Measurements from ENCODE around the gene HPGD.

The HPGD gene

DNA sequence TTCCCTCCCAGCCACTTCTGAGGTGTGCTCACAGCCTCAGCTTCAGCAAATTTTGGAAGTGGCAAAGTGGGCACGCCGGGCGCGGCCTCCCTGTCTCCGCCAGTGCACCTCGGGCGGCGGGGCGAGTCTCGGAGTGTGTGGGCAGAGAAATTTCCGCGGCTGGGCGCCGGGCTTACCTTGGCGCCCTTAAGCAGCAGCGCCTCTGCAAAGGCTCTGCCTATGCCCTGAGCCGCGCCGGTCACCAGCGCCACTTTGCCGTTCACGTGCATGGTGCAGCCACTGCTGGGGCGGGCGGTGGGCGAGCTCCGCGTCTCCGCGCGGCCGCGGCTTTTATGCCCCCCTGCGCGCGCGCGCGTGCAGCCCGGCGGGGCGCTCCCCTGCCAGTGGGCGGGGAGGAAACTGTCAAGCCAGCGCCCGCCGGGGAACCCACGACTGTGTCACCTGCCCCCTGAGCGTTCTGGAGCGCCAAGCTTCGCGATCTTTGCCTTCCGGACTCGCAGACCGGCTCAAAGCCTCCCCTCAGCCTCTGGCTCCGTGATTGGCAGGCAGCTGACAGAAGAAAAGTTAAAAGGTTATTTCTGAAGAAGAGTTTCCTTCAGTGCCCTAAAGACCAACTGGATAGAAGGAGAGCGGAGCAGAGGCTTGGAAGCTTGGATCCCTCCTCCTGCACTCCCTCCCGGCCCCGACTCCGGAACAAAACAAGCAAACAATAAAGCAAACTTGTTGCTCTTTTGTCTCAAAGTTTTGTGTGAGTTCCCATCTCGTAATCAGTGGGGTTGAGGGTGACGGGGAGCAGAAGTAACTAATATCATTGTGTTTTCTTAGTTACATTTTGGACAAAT lies at the start of gene HPGD:
HPGD (minus strand) TSS at position 306 of the 842 bp plus-strand sequence; CDS start at position 269, 37 bp downstream.
- no peak for FAIRE-seq

DNA sequence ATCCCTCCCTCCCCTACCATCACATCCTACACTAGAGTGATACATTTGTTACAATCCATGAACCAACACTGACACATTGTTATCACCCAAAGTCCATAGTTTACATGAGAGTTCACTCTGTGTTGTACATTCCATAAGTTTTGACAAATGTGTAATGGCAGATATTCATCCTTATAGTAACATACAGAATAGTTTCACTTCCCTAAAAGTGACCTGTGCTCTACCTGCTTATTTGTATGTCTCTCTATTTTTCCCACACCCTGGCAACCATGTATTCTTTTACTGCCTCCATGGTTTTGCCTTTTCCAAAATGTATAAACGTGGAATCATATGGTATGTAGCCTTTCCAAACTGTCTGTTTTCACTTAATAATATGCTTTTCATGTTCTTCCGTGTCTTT lies 42.2 kb upstream of the HPGD start:
- FAIRE-seq, result no peak

DNA sequence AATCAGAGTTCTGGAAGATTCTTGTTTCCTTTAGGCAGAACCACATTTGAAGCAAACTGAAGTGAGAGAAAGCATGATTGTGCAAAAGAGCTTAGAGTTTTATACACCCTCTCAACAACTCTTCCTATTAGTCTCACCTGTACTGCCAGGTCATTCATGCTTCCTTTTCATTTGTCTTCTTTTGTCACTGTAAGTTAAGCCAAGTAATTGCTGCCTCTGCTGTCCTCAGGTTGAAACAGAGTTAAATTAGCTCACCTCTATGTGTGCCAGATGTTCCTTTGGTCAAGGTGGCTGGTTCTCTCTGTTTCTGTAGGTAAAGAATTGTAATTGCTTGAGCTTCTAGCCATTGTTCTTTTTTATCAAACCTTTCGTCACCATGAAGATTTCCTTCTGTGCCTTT lies 41.1 kb upstream of the HPGD start:
- FAIRE-seq, result no peak

GRCh38 chr4:174561560-174561959 lies 39.3 kb upstream of the HPGD start:
- no peak for FAIRE-seq

DNA sequence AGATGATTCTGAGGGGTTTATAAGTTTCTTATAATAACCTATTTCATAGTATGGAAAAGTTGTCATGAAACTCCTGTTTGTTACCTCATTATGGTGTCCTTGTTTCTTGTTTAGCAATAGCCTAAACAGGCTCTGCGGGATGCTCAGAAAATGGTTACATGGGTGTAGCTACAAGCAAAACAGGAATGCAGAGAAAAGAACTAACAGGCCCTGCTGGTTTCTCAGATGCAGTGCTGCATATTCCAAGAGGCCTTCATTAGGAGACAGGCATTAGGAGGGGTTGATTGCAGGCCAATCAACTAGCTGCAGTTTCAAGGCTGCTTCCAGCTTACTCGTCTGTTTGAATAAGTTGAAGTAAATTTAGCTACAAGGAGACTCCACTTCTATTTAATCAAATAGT lies 37.6 kb upstream of the HPGD start:
- FAIRE-seq, result no peak

DNA sequence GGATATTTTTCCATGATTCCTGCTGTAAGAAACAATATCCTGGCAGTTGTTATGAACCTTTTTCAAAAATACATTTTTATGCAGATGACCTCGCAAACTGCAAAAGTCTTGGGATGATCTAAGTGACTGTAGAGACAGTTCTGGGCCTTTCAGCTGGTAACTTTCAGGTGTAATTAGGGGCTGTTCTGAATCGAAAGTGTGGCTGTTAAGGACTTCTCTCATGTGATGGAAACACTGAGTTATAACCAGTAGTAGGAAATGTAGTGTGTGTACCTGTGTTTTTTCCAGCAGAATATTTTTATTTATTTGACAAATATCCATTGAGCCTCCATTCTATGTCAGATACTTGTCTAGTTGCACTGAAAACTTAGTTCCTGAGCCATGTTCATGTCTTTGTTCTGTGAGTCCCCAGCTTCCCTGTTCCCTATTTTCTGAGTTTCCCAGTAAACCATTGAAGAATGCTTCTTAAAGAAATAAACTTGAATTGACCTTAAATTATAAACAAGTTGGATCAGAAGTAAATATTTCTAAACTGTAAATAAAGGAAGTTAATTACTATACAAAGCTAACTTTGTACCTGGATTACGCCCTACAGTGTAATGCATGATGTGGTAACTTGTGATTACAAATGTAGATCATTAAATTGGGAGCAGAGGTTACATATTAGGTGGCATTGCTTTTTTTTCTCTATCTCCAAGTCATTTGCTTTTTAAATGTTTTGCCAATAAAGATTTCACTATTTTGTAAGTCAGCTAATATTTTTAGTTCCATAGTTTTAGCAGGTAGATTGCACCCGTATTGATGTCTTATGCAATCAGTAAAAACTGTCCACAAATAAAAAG lies 33.7 kb upstream of the HPGD start:
- FAIRE-seq, result no peak

DNA sequence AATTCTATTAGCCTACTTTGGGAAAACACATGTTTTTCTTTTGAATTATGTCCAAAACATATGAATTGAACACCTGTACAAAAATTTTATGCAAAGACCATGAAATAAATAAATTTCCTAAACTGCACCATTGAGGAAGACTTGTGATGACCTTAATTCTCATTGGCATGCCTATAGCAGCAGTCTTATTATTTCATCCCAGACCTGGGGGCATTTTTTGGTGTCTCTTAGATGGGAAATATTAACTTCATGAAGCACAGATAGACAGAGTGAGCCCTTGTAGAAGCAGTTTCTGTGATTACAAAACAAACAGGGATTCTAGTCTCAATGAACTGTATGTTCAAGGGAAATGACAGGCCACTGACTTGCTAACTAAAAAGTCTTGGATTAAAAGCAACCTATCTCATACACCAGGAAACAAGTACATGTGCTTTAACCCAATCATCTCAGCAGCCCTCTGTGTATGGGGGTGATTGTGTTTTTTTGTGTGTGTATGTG lies 32.0 kb upstream of the HPGD start:
- FAIRE-seq, result no peak

GRCh38 chr4:174553828-174554227 lies 31.5 kb upstream of the HPGD start:
- no peak for FAIRE-seq

DNA sequence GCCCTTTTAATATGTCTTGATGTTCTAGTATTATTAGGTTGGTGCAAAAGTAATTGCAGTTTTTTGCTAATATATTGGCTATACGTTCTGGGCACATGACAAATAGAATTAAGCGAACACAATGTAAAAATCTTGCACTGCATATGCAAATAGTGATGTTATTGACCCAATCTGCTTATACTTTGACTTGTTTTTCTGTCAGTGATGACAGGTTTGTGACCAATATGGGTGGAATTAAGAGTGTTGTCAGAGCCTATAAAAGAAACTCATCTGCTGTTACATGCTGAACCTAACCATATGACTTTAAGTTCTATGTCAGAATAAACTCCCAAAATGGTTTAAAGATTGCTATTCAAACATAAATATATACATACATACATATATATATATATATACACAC lies 30.7 kb upstream of the HPGD start:
- no peak for FAIRE-seq

DNA sequence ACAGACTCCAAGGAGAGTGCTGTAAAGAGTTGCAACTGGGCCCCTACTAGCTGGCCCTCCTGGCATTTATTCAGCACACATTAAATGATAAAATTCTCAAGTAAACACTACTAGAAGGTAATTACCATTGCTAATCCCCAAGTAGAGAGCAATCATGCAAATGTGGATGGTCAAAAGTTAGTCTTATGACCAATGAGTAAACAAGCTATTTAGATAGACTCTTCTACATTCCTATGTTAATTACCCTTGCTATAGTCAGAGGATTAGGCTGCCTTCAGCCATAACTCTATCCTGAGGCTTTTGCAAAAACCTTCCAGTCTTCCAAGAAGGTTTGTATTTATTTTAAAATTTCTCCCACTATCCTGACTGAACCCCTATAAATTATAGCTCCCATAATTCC lies 28.3 kb upstream of the HPGD start:
- FAIRE-seq, result no peak

- no peak for FAIRE-seq
Observed at GRCh38 chr4:174549721-174550120, 27.4 kb upstream of the HPGD start.

- no peak for FAIRE-seq
Observed at GRCh38 chr4:174545268-174545667, 23.0 kb upstream of the HPGD start.

DNA sequence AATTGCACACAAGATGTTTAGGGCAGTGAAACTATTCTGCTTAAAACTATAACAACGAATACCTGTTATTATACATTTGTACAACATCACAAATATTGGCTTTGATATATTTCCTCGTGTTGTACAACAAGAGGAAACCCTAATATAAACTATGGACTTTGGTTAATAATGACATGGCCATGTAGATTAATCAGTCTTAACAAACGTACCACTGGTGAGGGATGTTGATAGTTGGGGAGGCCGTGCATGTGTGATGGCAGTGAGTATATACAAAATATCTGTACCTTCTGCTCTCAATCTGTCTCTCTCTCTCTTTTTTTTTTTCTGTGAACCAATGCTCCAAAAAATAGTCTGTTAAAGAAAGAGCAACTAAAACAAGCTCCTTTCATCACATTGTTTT lies 22.2 kb upstream of the HPGD start:
- no peak for FAIRE-seq

DNA sequence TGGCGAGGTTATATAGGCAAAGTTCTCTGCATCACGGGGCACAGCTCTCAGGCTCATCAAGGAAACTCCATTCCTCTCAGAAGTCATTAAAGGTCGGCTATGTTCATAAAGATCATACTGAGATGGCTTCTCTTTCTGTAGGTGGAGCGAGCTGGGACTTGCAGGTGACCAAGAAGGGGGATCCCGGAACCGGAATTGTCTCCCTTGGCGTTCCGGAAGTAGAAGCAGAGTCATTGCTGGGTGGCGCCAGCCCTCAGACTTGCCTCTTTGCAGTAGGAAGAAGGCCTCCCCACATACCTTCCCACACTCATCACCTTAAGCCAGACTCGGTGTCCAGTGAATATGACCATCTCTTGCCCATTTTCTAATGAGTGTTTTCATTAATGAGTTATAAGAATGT lies 17.9 kb upstream of the HPGD start:
- FAIRE-seq, result no peak

- FAIRE-seq, result no peak
Observed at GRCh38 chr4:174539571-174539970, 17.3 kb upstream of the HPGD start.

GRCh38 chr4:174538876-174539250 lies 16.6 kb upstream of the HPGD start:
- FAIRE-seq, result no peak

- peak; percentile 5 for FAIRE-seq
Observed at GRCh38 chr4:174538123-174538875, 16.0 kb upstream of the HPGD start.

DNA sequence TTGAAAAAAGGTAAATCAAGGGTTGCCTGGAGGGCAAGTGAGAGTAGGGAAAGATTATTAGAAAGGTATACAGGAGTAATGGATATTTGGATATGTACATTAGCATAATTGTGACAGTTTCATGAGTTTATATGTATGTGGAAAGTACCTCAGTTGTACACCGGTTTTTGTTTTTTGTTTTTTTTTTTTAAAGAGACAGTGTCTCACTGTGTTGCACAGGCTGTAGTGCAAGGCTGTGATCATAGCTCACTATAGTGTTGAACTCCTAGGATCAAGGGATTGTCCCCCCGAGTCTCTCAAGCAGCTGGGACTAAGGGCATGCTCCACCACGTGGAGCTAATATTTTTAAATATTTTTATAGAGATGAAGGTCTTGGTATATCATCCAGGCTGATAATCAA lies 15.3 kb upstream of the HPGD start:
- FAIRE-seq, result peak; percentile 17

DNA sequence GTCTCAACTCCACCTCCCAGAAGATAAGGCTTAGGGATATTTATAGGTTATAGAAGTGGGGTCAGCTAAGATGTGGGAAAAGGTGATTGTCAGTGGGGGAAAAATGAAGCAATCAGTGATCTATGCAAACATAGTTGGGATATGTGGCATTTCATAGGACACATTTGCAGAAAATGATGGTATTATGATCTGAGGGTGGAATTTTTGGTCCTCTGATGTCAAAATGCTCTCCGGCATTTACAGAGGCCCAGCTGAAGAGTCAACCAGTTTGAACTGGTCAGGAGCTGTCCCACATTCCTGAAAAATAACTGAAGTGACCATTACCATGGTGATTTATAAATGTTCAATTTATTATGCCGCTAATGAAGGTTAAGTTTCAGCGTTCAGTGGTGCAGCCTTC lies 12.2 kb upstream of the HPGD start:
- no peak for FAIRE-seq

DNA sequence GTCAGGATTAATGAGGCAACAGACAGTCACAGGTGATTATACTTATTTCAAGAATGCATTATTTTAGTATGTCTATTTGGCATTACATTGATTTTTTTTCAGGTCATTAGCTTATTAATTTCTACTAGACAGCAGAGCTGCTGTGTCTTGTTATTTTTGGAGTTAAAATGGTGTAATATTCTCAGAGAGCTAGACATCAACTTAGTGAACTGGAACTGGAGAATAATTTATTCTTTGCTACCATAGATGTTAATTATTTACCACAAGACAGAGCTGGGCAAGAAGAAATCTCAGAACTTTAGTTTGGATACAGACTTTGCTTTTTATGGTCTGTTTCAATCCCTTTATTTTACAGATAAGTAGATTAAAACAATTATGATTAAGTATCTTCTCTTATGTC lies 10.2 kb upstream of the HPGD start:
- peak; percentile 91 for FAIRE-seq

- no peak for FAIRE-seq
Observed at GRCh38 chr4:174531486-174531885, 9.2 kb upstream of the HPGD start.

GRCh38 chr4:174528226-174528625 lies 5.9 kb upstream of the HPGD start:
- no peak for FAIRE-seq

- no peak for FAIRE-seq
Observed at GRCh38 chr4:174526731-174527130, 4.4 kb upstream of the HPGD start.
